Natural killer cell treated with Interleukin-12 subunit alpha and Interleukin-12 subunit beta and Interleukin-15 and Interleukin-18, amount 100 ng/mL, for 72 hours (primary cell): Measurements from ENCODE around the gene ING3. TPM values are rescaled to one million over a fixed set of nuclear protein-coding genes. Genes with fewer than 3 reads are reported as not detected.
"Not testable (repeated sequence)": the region's sequence is repeated elsewhere in the genome, so short reads cannot be mapped to it uniquely, and the experiment has no call there.

ENCODE experiments used
- ATAC-seq, 2 donors: fragments of 150-1000 bp; cut with Tn5 transposase in 1 of 2; sonication (Bioruptor Pico), chemical (Tn5 transposase) in 1 of 2; 2 replicates each; pipeline ENCODE4 v1.10.0; 2021
- DNase-seq: peaks from one replicate; pipeline ENCODE4 v3.0.0; 2022; ENCODE audit warnings: low spot score
- H3K27ac Mint-ChIP-seq, 2 donors: 1 replicate in 1 of 2; 2 replicates in 1 of 2; pipeline ENCODE4 v1.8.0; 2022; ENCODE audit warnings: mixed read lengths in 2 of 2, mild to moderate bottlenecking in 1 of 2, moderate library complexity in 1 of 2
- H3K27me3 Mint-ChIP-seq, 2 donors: 1 replicate in 1 of 2; 2 replicates in 1 of 2; pipeline ENCODE4 v1.8.0; 2022; ENCODE audit warnings: mixed read lengths in 2 of 2
- H3K36me3 Mint-ChIP-seq: one replicate; pipeline ENCODE4 v1.8.0; 2022; ENCODE audit warnings: mixed read lengths
- H3K4me1 Mint-ChIP-seq, 2 donors: 1 replicate in 1 of 2; 2 replicates in 1 of 2; pipeline ENCODE4 v1.8.0; 2022; ENCODE audit warnings: low read depth in 2 of 2, mixed read lengths in 2 of 2, mild to moderate bottlenecking in 1 of 2
- H3K4me3 Mint-ChIP-seq: one replicate; pipeline ENCODE4 v1.8.0; 2022; ENCODE audit warnings: mixed read lengths
- H3K9me3 Mint-ChIP-seq: 2 replicates; pipeline ENCODE4 v1.8.0; 2022; ENCODE audit warnings: mixed read lengths
- total RNA-seq, 2 donors: library from RNA; stranded (reverse); gene quantifications; one replicate each; pipeline ENCODE4 v1.2.3, GENCODE V29; 2022

ING3 gene
- total RNA-seq, 2 donors from 2014 or later = 20.3 to 32.2 TPM

GRCh38 chr7:120961638-120962173, 11.1 kb downstream of the ING3 start:
- H3K4me1 Mint-ChIP-seq = peaks cover 28% of the 10 kb centered on the region in 2 donors
- H3K9me3 Mint-ChIP-seq = no peaks in the 10 kb centered on the region
- DNase-seq = no peak
- no peak overlapping the region for H3K4me3 Mint-ChIP-seq
- ATAC-seq = no peak
- peak overlapping the region; percentile 5 to 7 for H3K27ac Mint-ChIP-seq
- no peaks in the 10 kb centered on the region for H3K27me3 Mint-ChIP-seq
- H3K36me3 Mint-ChIP-seq = peaks cover 34% of the 10 kb centered on the region

DNA sequence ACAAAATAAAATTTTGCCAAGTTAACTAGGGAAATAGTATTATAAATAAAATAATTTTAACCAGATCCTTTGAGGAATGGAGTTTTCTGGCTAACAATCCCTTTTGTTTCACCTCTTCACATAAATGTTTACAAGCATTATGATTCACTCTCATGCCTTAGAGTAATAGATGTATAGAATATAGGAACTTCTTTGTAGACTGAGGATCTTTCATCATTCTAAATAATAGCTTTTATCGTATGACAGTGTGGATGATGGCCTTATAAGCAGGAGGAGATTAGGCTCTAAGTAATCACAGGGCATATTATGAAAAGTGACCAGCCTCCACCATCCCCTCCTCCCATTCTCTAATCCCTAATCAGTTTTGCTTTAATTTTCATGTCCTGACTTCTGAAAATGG, 13.5 kb downstream of the ING3 start:
- peaks cover 18 to 25% of the 10 kb centered on the region in 2 donors for H3K4me1 Mint-ChIP-seq
- no peaks in the 10 kb centered on the region for H3K9me3 Mint-ChIP-seq
- no peaks in the 10 kb centered on the region for H3K27me3 Mint-ChIP-seq
- H3K27ac Mint-ChIP-seq = peak overlapping the region in 1 of 2 donors; percentile 12
- H3K4me3 Mint-ChIP-seq = no peak overlapping the region
- DNase-seq (no peak), ATAC-seq (no peak)
- H3K36me3 Mint-ChIP-seq = peaks cover 23% of the 10 kb centered on the region

- Mint-ChIP-seq H3K4me3 (no peak overlapping the region), H3K36me3 (peaks cover 11% of the 10 kb centered on the region), H3K27me3 (no peaks in the 10 kb centered on the region), H3K4me1 (peaks cover 1 to 10% of the 10 kb centered on the region in 2 donors), H3K27ac (no peak overlapping the region), H3K9me3 (no peaks in the 10 kb centered on the region)
- DNase-seq (no peak), ATAC-seq (no peak)
Measured at GRCh38 chr7:120966961-120967360, 16.4 kb downstream of the ING3 start.

DNA sequence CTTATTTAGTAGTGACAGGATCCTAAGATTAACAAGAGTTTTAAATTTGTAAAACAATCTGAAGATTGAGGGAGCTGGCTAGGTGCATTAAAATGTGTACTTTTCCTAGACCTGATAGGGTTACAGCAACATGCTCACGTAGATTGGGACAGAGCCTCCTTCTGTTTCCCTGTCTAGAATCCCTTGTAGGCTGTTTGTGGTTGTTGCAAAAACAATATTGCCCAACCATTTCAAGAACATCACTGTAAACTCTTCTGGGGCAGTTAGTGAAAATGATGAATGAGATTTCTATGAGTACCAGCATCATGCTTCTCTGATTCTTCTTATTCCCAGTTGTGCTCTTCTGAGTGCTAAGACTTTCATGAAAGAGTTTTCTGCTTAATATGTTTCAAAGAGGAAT, 23.3 kb downstream of the ING3 start:
- DNase-seq (no peak), ATAC-seq (no peak)
- Mint-ChIP-seq H3K4me1 (no peaks in the 10 kb centered on the region), H3K27me3 (no peaks in the 10 kb centered on the region), H3K36me3 (peaks cover 21% of the 10 kb centered on the region), H3K4me3 (no peak overlapping the region), H3K9me3 (no peaks in the 10 kb centered on the region), H3K27ac (no peak overlapping the region)

DNA sequence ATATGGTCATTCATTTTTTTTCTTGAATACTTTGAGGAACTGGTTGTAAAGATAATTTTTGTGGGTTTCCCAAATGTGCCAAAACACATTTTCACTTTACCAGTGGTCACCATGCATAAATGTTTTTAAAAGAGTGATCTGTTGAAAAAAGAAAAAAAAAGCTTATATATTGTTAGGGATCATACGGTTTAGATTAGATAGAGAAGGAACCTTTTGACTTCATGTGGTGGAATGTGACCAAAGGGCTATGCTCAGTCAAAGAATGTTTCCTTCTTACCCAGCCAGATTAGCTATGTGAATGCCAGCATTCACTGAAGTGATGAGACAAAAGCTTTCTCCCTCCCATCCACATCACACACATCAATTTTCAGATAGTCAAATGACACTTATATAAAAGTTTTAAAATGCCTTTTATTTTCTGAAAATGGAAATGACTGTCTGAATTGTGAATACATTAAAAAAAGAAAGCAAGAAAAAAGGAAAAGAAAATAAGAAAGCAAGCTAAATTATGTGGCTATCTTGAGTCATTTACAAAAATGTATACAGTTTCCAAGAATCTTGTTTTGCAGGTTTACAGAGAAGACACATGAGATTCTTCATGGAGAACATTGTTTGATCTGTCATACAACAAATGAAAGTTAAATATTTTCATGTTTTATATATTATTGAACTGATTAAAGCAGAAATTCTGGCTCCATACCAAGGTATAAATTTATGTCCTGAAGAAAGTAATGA, 29.4 kb downstream of the ING3 start:
- no peak for DNase-seq
- H3K9me3 Mint-ChIP-seq = no peaks in the 10 kb centered on the region
- ATAC-seq = no peak
- H3K36me3 Mint-ChIP-seq = peaks cover under 1% of the 10 kb centered on the region
- H3K27ac Mint-ChIP-seq = no peak overlapping the region
- H3K4me1 Mint-ChIP-seq = peaks cover 4 to 6% of the 10 kb centered on the region in 2 donors
- H3K4me3 Mint-ChIP-seq = no peak overlapping the region
- H3K27me3 Mint-ChIP-seq = peaks cover 3 to 5% of the 10 kb centered on the region in 2 donors

- no peaks in the 10 kb centered on the region for H3K9me3 Mint-ChIP-seq
- peaks cover 3 to 7% of the 10 kb centered on the region in 2 donors for H3K27me3 Mint-ChIP-seq
- no peak for DNase-seq
- ATAC-seq = no peak
- H3K4me1 Mint-ChIP-seq = peaks cover 4 to 6% of the 10 kb centered on the region in 2 donors
- H3K4me3 Mint-ChIP-seq = no peak overlapping the region
- H3K36me3 Mint-ChIP-seq = no peaks in the 10 kb centered on the region
- no peak overlapping the region for H3K27ac Mint-ChIP-seq
Measured at GRCh38 chr7:120981117-120981516, 30.5 kb downstream of the ING3 start.

DNA sequence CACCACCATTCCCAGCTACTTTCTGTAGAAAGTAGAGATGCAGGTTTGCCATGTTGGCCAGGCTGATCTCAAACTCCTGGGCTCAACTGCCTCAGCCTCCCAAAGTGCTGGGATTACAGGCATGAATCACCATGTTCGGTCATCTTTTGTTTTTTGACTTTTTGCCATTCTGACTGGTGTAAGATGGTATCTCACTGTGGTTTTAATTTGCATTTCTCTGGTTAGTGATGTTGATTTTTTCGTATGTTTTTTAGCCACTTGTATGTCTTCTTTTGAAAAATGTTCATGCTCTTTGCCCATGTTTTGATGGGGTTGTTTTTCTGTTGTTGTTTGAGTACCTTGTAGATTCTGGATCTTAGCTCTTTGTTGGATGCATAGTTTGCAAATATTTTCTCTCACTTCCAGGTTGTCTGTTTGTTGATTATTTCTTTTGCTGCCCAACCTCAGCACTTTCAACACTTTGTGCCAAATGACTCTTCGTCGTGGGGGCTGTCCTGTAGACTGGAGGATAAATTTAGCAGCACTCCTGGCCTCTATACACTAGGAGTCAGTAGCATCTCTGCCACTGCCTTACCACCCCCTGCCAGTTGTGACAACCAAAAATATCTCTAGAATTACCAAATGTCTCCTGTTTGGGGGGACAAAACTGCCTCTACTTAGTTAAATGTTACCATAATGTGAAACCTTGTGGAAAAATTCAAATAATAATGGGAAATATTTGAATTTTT, 31.5 kb downstream of the ING3 start:
- ATAC-seq (peak in 1 of 2 donors; percentile 62), DNase-seq (no peak)
- no peaks in the 10 kb centered on the region for H3K9me3 Mint-ChIP-seq
- no peak overlapping the region for H3K27ac Mint-ChIP-seq
- peaks cover 3 to 13% of the 10 kb centered on the region in 2 donors for H3K27me3 Mint-ChIP-seq
- peaks cover 4 to 6% of the 10 kb centered on the region in 2 donors for H3K4me1 Mint-ChIP-seq
- no peak overlapping the region for H3K4me3 Mint-ChIP-seq
- no peaks in the 10 kb centered on the region for H3K36me3 Mint-ChIP-seq

- Mint-ChIP-seq H3K27me3 (peaks cover 7 to 25% of the 10 kb centered on the region in 2 donors), H3K4me1 (peaks cover 15 to 17% of the 10 kb centered on the region in 2 donors)
- H3K36me3 Mint-ChIP-seq, ATAC-seq, DNase-seq, H3K9me3 Mint-ChIP-seq, H3K4me3 Mint-ChIP-seq, H3K27ac Mint-ChIP-seq: not testable (repeated sequence)
Measured at GRCh38 chr7:120983592-120983991, 33.0 kb downstream of the ING3 start.

GRCh38 chr7:120984406-120984805, 33.8 kb downstream of the ING3 start:
- DNase-seq (no peak), ATAC-seq (no peak)
- Mint-ChIP-seq H3K27me3 (peaks cover 16 to 33% of the 10 kb centered on the region in 2 donors), H3K4me1 (peaks cover 21 to 25% of the 10 kb centered on the region in 2 donors), H3K36me3 (no peaks in the 10 kb centered on the region), H3K4me3 (no peak overlapping the region), H3K9me3 (no peaks in the 10 kb centered on the region), H3K27ac (no peak overlapping the region)

GRCh38 chr7:120985130-120985758, 34.7 kb downstream of the ING3 start:
- ATAC-seq (no peak), DNase-seq (no peak)
- H3K27me3 Mint-ChIP-seq = peaks cover 22 to 41% of the 10 kb centered on the region in 2 donors
- no peak overlapping the region for H3K4me3 Mint-ChIP-seq
- H3K4me1 Mint-ChIP-seq = peaks cover 21 to 29% of the 10 kb centered on the region in 2 donors
- no peaks in the 10 kb centered on the region for H3K36me3 Mint-ChIP-seq
- H3K9me3 Mint-ChIP-seq = no peaks in the 10 kb centered on the region
- no peak overlapping the region for H3K27ac Mint-ChIP-seq

DNA sequence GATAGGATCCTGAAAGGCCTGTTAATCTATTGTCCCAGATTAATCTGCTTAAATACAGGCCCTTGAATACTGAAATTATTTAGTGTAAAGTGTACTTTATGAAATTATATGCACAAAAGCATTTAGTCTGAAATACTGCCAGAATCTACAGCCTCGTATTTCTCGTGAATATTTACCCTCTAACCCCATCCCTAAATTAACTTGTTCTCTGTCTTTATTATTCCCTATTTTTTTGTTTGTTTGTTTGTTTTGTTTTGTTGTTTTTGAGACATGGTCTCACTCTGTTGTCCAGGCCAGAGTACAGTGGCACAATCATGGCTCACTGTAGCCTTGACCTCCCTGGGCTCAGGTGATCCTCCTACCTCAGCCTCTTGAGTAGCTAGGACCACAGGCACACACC, 35.3 kb downstream of the ING3 start:
- Mint-ChIP-seq H3K4me1 (peaks cover 21 to 29% of the 10 kb centered on the region in 2 donors), H3K9me3 (no peaks in the 10 kb centered on the region), H3K4me3 (no peak overlapping the region), H3K36me3 (no peaks in the 10 kb centered on the region), H3K27me3 (peaks cover 24 to 47% of the 10 kb centered on the region in 2 donors), H3K27ac (no peak overlapping the region)
- ATAC-seq = no peak
- no peak for DNase-seq

GRCh38 chr7:120986650-120987049, 36.1 kb downstream of the ING3 start:
- H3K27ac Mint-ChIP-seq = no peak overlapping the region
- H3K36me3 Mint-ChIP-seq = no peaks in the 10 kb centered on the region
- no peaks in the 10 kb centered on the region for H3K9me3 Mint-ChIP-seq
- H3K4me3 Mint-ChIP-seq = no peak overlapping the region
- no peak for DNase-seq
- ATAC-seq = no peak
- peaks cover 21 to 29% of the 10 kb centered on the region in 2 donors for H3K4me1 Mint-ChIP-seq
- H3K27me3 Mint-ChIP-seq = peaks cover 24 to 50% of the 10 kb centered on the region in 2 donors

DNA sequence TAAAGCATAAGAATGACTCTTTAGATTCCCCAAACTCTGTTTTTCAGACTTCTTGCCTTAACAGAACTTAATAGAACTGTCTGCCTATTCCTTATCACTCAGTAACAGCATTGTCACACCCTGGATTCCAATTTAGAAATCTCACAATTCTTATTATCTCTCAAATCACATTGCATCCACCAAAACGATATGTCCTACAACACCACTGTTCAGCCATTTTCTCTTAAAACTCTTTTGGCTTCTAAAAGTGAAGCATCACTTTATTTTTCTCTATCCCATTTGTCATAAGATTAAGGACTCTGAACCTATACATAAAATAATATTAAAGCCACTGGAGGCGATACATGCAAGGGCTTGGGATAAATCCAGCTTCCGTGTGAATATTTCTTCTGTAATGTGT, 36.7 kb downstream of the ING3 start:
- Mint-ChIP-seq H3K4me3 (no peak overlapping the region), H3K4me1 (peaks cover 17 to 24% of the 10 kb centered on the region in 2 donors), H3K9me3 (no peaks in the 10 kb centered on the region), H3K36me3 (no peaks in the 10 kb centered on the region), H3K27me3 (peaks cover 25 to 54% of the 10 kb centered on the region in 2 donors), H3K27ac (no peak overlapping the region)
- DNase-seq = no peak
- ATAC-seq = no peak
